ENCODE results near the gene TBC1D3E.
"Not testable (repeated sequence)": the region's sequence is repeated elsewhere in the genome, so short reads cannot be mapped to it uniquely, and the experiment has no call there.

DNA sequence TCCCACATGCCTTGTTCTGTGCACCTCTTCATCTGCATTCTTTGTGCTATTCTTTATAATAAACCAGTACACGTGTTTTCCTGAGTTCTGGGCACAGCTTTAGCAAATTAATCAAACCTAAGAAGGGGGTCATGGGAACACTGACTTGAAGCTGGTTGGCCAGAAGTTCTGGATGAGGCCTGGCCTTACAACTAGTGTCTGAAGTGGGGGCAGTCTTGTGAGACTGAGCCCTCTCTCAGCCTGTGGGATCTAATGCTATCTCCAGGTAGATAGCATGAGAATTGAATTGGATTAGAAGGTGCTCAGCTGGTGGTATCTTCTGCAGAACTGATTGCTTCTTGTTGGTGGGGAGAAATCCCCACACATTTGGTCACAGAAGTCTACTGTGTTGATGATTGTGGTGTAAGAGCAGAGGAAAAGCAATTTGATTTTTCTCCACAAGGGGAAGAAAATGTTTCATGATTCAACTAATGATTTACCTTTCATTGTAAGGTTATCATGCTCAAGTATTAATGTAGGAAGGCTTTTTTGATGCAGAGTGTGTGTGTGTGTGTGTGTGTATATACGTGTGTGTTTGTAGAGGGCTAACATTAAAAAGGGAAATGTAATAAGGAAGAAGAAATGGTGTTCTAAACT lies 33.6 kb upstream of the TBC1D3E start:
- TF ChIP-seq, protein P1, sequence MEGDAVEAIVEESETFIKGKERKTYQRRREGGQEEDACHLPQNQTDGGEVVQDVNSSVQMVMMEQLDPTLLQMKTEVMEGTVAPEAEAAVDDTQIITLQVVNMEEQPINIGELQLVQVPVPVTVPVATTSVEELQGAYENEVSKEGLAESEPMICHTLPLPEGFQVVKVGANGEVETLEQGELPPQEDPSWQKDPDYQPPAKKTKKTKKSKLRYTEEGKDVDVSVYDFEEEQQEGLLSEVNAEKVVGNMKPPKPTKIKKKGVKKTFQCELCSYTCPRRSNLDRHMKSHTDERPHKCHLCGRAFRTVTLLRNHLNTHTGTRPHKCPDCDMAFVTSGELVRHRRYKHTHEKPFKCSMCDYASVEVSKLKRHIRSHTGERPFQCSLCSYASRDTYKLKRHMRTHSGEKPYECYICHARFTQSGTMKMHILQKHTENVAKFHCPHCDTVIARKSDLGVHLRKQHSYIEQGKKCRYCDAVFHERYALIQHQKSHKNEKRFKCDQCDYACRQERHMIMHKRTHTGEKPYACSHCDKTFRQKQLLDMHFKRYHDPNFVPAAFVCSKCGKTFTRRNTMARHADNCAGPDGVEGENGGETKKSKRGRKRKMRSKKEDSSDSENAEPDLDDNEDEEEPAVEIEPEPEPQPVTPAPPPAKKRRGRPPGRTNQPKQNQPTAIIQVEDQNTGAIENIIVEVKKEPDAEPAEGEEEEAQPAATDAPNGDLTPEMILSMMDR (conservative IDR thresholded peaks at IDR 0.05; ENCODE audit: low read length), result not testable (repeated sequence)
- TF ChIP-seq EZH2phosphoT487 (IDR thresholded peaks at IDR 0.05; ENCODE audit: borderline replicate concordance, low read depth, low read length), result not testable (repeated sequence)

Measured in OCI-LY7 (cell line).